Heart right ventricle (tissue), 16 donors: ENCODE results near the gene GPR148. TPM values are rescaled to one million over a fixed set of nuclear protein-coding genes. Genes with fewer than 3 reads are reported as not detected.

Experiments
- ATAC-seq, 8 donors: fragments of 200-7000 bp; cut with Tn5 transposase; one replicate each; pipeline ENCODE4 v1.9.1; 2020; ENCODE audit warnings: mild to moderate bottlenecking in 8 of 8, moderate library complexity in 8 of 8, moderate number of reproducible peaks in 1 of 8
- DNase-seq, 2 donors: peaks; one replicate each; pipeline ENCODE4 v3.0.0-alpha.2; 2020
- H3K27ac ChIP-seq, 10 donors: fragments of 200-600 bp; sonication (generic) in 2 of 10; one replicate each; pipeline versions ENCODE4 v1.5.0 to v1.8.0; 2020 to 2022; ENCODE audit warnings: mild to moderate bottlenecking in 3 of 10
- H3K27me3 ChIP-seq, 7 donors: fragments of 200-600 bp; one replicate each; pipeline ENCODE4 v1.8.0; 2021 to 2022; ENCODE audit warnings: mild to moderate bottlenecking in 2 of 7
- H3K36me3 ChIP-seq, 9 donors: fragments of 200-600 bp; sonication (generic) in 1 of 9; one replicate each; pipeline versions ENCODE4 v1.5.0 to v1.8.0; 2020 to 2022; ENCODE audit warnings: mild to moderate bottlenecking in 2 of 9
- H3K4me1 ChIP-seq, 9 donors: fragments of 200-600 bp; sonication (generic) in 1 of 9; one replicate each; pipeline versions ENCODE4 v1.5.0 to v1.8.0; 2020 to 2022; ENCODE audit warnings: mild to moderate bottlenecking in 4 of 9
- H3K4me3 ChIP-seq, 10 donors: fragments of 200-600 bp; sonication (generic) in 2 of 10; one replicate each; pipeline versions ENCODE4 v1.5.0 to v1.8.0; 2020 to 2022; ENCODE audit warnings: mild to moderate bottlenecking in 7 of 10, moderate library complexity in 2 of 10
- H3K9me3 ChIP-seq, 11 donors: fragments of 200-600 bp in 10 of 11; sonication (generic) in 2 of 11; one replicate each; pipeline versions ENCODE4 v1.5.0 to v1.8.0; 2013 to 2022; ENCODE audit warnings: mild to moderate bottlenecking in 2 of 11, control low read depth in 1 of 11, moderate library complexity in 1 of 11
- WGBS, 2 donors: extraction: QIAGEN DNeasy Blood & Tissue Kit; methylation state at CpG; one replicate each; pipeline ENCODE4 v1.1.7; 2013; ENCODE audit warnings: inconsistent platforms in 1 of 2; 5-methylcytosine and 5-hydroxymethylcytosine counted together
- intact Hi-C, 10 donors: fragments of 100-400 bp; cut with DNase I; formaldehyde crosslinking; loops; one replicate each; pipeline versions ENCODE4 v1.11.1 to v1.14.2; 2022
- polyA plus RNA-seq, 2 donors: library from polyadenylated mRNA; stranded (reverse); fragments of 200-250 nt; gene quantifications; one replicate each; pipeline ENCODE4 v1.2.3, GENCODE V29; 2013
- total RNA-seq, 10 donors: library from RNA; stranded (reverse); fragmentation: NEBNext Ultra II Directional in 3 of 10; extraction: Animal tissue kit (Norgen Biotek cat#: 25700) in 3 of 10; gene quantifications; one replicate each; pipeline versions ENCODE4 v1.2.1 to v1.2.4, GENCODE V29; 2021 to 2023
- TF ChIP-seq, protein P1 (sequence below), 9 donors: fragments of 200-600 bp; sonication (generic) in 2 of 9; IDR thresholded peaks; one replicate each; pipeline versions ENCODE4 v1.5.0 to v1.8.0; 2021 to 2022; ENCODE audit warnings: antibody characterized with exemption in 9 of 9, mild to moderate bottlenecking in 5 of 9, moderate library complexity in 1 of 9
- donor health status: Arrhythmogenic right ventricular cardiomyopathy.
- donor health status: ischemic (EF 13 %, LVEDD 7.1; RV severe dilation, severe dysfunction).
- donor health status: healthy with polysubstance abuse.
- donor health status: DM: no; HTN: yes; CAD: no.
- donor health status: DM: no; HTN: no; CAD: no.
- donor health status: ischemic (EF 25% LVEDD 6.9; RV normal size, moderate dysfunction).
- donor health status: ischemic (EF 25% LVEDD 5.7; RV mildly dilated, moderate dysfunction).
- donor health status: healthy.
- donor health status: DM: yes; HTN: yes; CAD: no.
- donor health status: Ischemic cardiomyopathy.
- donor health status: ischemic (EF 35%, LVEDD 5.7; RV mildly dilated, moderate dysfunction).
- donor health status: nonischemic (EF 11% LVEDD 7.7; RV severe dilation, severe dysfunction).
- donor health status: DM: yes; HTN: yes; CAD: no.
- donor health status: PGD.
- donor health status: ischemic (EF 29% LVEDD 5.4; RV normal size, mild dysfunction).
- donor health status: nonischemic (EF 23%, LVEDD 6.1; RV moderate dilation, normal function).

The GPR148 gene
- total and polyA plus RNA-seq, 12 donors: not detected

DNA sequence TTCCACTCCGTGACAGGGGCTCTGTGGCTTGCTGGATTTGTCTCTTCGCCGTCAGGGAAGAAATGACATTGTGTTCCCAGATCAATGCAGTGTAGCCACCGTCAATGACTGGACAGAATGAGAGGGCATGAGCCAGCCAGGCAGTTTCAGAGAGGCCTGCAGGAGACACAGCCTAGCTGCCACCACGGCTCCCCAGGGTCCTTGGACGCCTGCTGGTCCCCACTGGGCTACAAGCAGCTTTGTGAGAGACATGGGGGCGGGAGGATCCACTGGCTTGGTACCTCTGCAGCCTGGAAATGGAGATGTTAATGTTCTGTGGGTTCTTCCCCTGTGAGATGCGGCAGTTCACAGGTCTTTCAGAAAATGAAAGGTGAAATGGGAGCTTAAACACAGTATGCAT is 14.4 kb downstream of the GPR148 start:
- TF ChIP-seq, protein P1, sequence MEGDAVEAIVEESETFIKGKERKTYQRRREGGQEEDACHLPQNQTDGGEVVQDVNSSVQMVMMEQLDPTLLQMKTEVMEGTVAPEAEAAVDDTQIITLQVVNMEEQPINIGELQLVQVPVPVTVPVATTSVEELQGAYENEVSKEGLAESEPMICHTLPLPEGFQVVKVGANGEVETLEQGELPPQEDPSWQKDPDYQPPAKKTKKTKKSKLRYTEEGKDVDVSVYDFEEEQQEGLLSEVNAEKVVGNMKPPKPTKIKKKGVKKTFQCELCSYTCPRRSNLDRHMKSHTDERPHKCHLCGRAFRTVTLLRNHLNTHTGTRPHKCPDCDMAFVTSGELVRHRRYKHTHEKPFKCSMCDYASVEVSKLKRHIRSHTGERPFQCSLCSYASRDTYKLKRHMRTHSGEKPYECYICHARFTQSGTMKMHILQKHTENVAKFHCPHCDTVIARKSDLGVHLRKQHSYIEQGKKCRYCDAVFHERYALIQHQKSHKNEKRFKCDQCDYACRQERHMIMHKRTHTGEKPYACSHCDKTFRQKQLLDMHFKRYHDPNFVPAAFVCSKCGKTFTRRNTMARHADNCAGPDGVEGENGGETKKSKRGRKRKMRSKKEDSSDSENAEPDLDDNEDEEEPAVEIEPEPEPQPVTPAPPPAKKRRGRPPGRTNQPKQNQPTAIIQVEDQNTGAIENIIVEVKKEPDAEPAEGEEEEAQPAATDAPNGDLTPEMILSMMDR (IDR thresholded peaks at IDR 0.05): no peak
- no peak for DNase-seq
- ATAC-seq: no peak
- Histone ChIP-seq H3K36me3 (no peaks in the 10 kb centered on the region), H3K4me1 (peaks cover 0 to 4% (median 0%) of the 10 kb centered on the region in 9 donors), H3K9me3 (no peaks in the 10 kb centered on the region), H3K27ac (no peak overlapping the region), H3K27me3 (peaks cover 0 to 54% (median 18%) of the 10 kb centered on the region in 7 donors), H3K4me3 (no peak overlapping the region)
- WGBS, 2 donors: 66 to 67% methylated on average over 8 of the region's 8 CpGs
- intact Hi-C loops: no loop called here

DNA sequence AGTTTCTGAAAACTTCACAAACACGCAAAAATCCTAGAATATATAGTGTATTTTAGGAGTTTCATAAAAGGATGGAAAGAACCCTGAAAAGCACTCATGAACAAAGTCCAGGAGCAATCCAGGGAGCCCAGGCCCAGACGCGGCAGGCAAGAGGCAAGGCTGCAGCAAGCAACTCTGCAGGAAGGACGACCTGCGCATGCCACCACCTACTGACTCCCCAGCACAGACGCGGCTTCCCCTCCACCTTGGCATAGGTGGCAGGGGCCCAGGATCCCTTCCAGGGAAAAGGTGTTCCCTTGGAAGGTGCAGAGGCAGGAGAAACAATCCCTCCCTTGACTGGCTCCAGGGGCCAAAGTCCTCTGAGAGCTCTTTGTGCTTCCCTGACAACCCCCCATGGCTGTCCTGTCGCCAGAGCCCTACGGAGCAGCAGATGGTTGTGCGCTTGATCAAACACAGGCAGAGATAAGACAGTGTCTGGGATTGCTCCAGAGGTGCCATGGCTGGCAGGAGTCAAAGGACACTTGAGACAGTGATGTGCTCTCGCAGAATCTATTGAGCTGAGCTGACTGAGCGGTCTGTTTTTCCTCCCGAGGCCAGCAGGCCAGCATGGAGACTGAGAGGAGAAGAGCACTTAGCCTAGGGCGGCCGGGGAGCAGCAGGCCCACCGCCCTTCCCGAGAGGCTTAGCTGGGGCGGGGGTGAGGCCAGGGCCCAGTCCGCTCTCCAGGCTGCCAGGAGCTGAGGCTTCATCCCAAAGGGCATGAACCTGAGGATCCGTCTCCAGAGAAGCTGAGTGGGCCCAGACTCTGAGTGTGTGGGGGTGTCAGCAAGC is 15.6 kb downstream of the GPR148 start:
- Histone ChIP-seq H3K9me3 (no peaks in the 10 kb centered on the region), H3K27me3 (peaks cover 0 to 53% (median 14%) of the 10 kb centered on the region in 7 donors), H3K27ac (no peak overlapping the region), H3K36me3 (no peaks in the 10 kb centered on the region), H3K4me3 (no peak overlapping the region), H3K4me1 (peaks cover 0 to 4% (median 0%) of the 10 kb centered on the region in 9 donors)
- ATAC-seq (peak in 6 of 8 donors; percentile 28 to 93 (median 84)), DNase-seq (no peak)
- 21 to 23% methylated on average over 20 of the region's 20 CpGs for WGBS, 2 donors
- TF ChIP-seq, protein P1 (IDR thresholded peaks at IDR 0.05): no peak
- intact Hi-C loops: no loop called here

- H3K27ac ChIP-seq: no peak overlapping the region
- no peaks in the 10 kb centered on the region for H3K9me3 ChIP-seq
- DNase-seq (no peak), ATAC-seq (no peak)
- H3K4me1 ChIP-seq: peaks cover 0 to 4% (median 0%) of the 10 kb centered on the region in 9 donors
- H3K27me3 ChIP-seq: peaks cover 0 to 33% (median 23%) of the 10 kb centered on the region in 7 donors
- intact Hi-C loops: no loop called here
- H3K36me3 ChIP-seq: no peaks in the 10 kb centered on the region
- TF ChIP-seq, protein P1 (IDR thresholded peaks at IDR 0.05): no peak
- no peak overlapping the region for H3K4me3 ChIP-seq
- 84 to 85% methylated on average over 9 of the region's 9 CpGs for WGBS, 2 donors
Measured at GRCh38 chr2:130749078-130749477, 20.2 kb downstream of the GPR148 start.

DNA sequence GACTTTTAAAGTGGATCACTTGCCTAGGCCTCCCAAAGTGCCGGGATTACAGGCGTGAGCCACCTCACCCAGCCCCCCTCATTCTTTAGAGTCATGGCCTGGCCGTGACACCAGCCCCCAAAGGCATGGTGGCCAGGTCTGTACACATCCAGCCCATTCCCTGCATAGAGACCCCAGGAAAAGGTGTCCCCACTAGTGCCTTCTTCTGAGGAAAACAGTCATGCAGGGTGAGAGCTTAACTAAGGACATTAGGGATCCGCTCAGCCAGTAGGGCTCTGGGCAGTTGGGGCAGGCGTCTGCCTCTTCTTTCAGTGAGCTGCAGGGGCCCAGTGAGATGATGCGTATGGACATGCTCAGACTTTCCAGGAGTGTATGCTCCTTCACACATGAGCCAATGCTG is 20.8 kb downstream of the GPR148 start:
- H3K27me3 ChIP-seq: peaks cover under 1 to 32% (median 23%) of the 10 kb centered on the region in 7 donors
- DNase-seq (no peak), ATAC-seq (no peak)
- H3K4me1 ChIP-seq: peaks cover 0 to under 1% (median 0%) of the 10 kb centered on the region in 9 donors
- TF ChIP-seq, protein P1 (IDR thresholded peaks at IDR 0.05): no peak
- intact Hi-C loops: no loop called here
- H3K9me3 ChIP-seq: no peaks in the 10 kb centered on the region
- no peaks in the 10 kb centered on the region for H3K36me3 ChIP-seq
- H3K27ac ChIP-seq: no peak overlapping the region
- WGBS, 2 donors: 82% methylated on average over 6 of the region's 6 CpGs
- no peak overlapping the region for H3K4me3 ChIP-seq
